Stimulated activated naive B cell treated with anti-CD40 and anti-IgM and Interleukin-4, amounts not matched to agents 10 μg/mL and 1 μg/mL and 100 μg/mL, for 72 hours (primary cell): ENCODE results near the gene LMAN2L.

ENCODE experiments used
- ATAC-seq, 2 donors: fragments of 150-1000 bp; cut with Tn5 transposase; replicated peaks; 2 replicates each; pipeline ENCODE4 v1.10.0; 2021; ENCODE audit warnings: moderate library complexity in 1 of 2
- DNase-seq: peaks from one replicate; pipeline ENCODE4 v3.0.0; 2021
- H3K27ac Mint-ChIP-seq: one replicate; pipeline ENCODE4 v1.8.0; 2022; ENCODE audit warnings: mild to moderate bottlenecking, mixed read lengths
- H3K27me3 Mint-ChIP-seq, 2 donors: one replicate each; pipeline ENCODE4 v1.8.0; 2022; ENCODE audit warnings: mixed read lengths in 2 of 2
- H3K36me3 Mint-ChIP-seq, 2 donors: one replicate each; pipeline ENCODE4 v1.8.0; 2022; ENCODE audit warnings: mixed read lengths in 2 of 2, mild to moderate bottlenecking in 1 of 2
- H3K4me1 Mint-ChIP-seq, 2 donors: one replicate each; pipeline ENCODE4 v1.8.0; 2022; ENCODE audit warnings: mixed read lengths in 2 of 2, mild to moderate bottlenecking in 1 of 2
- H3K4me3 Mint-ChIP-seq, 2 donors: one replicate each; pipeline ENCODE4 v1.8.0; 2022; ENCODE audit warnings: mild to moderate bottlenecking in 2 of 2, mixed read lengths in 2 of 2, moderate library complexity in 1 of 2
- H3K9me3 Mint-ChIP-seq, 2 donors: one replicate each; pipeline ENCODE4 v1.8.0; 2022; ENCODE audit warnings: mixed read lengths in 2 of 2, mild to moderate bottlenecking in 1 of 2

Gene LMAN2L

GRCh38 chr2:96691022-96691612 lies 48.7 kb downstream of the LMAN2L start:
- no peaks in the 10 kb centered on the region for H3K9me3 Mint-ChIP-seq
- ATAC-seq: no peak
- no peak for DNase-seq
- no peak overlapping the region for H3K4me3 Mint-ChIP-seq
- no peaks in the 10 kb centered on the region for H3K4me1 Mint-ChIP-seq
- peaks cover 2 to 7% of the 10 kb centered on the region in 2 donors for H3K27me3 Mint-ChIP-seq
- no peak overlapping the region for H3K27ac Mint-ChIP-seq
- H3K36me3 Mint-ChIP-seq: peaks cover 0 to 1% of the 10 kb centered on the region in 2 donors

DNA sequence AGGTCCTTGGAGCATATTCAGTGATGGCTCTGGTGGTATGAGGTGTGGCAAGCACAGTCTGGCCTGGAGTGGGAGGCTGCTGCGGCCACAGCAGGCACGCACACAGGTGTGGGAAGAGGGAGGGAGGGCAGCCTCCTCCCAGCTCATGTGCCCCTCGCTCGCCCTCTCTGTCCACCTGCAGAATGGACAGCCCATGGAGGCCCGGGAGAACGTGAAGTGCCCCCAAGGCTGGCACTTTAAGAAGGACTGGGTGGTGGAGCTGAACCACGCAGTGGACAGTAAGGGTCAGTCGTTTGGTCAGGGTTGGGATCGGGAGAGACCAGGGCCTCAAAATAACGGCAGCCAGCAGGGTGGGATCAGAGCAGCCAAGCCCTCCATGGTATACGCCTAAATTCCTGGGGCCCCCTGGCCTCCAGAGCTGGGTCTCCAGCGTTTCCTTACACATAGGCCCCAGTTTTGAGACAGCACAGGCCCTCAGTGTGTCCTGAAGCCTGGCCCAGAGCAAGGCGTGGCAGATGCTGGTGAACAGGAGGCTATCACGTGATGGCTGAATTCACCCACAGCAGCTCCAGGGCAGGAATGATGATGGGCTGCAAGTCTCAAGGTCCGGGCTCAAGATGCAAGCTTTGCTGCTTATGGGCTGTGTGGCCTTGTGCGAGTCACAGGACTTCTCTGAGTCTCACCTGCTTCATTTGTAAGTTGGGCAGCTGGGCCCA lies 49.4 kb downstream of the LMAN2L start:
- H3K4me1 Mint-ChIP-seq: no peaks in the 10 kb centered on the region
- no peak overlapping the region for H3K4me3 Mint-ChIP-seq
- ATAC-seq (no peak), DNase-seq (no peak)
- no peak overlapping the region for H3K27ac Mint-ChIP-seq
- peaks cover 0 to 1% of the 10 kb centered on the region in 2 donors for H3K36me3 Mint-ChIP-seq
- peaks cover 7 to 8% of the 10 kb centered on the region in 2 donors for H3K27me3 Mint-ChIP-seq
- no peaks in the 10 kb centered on the region for H3K9me3 Mint-ChIP-seq

DNA sequence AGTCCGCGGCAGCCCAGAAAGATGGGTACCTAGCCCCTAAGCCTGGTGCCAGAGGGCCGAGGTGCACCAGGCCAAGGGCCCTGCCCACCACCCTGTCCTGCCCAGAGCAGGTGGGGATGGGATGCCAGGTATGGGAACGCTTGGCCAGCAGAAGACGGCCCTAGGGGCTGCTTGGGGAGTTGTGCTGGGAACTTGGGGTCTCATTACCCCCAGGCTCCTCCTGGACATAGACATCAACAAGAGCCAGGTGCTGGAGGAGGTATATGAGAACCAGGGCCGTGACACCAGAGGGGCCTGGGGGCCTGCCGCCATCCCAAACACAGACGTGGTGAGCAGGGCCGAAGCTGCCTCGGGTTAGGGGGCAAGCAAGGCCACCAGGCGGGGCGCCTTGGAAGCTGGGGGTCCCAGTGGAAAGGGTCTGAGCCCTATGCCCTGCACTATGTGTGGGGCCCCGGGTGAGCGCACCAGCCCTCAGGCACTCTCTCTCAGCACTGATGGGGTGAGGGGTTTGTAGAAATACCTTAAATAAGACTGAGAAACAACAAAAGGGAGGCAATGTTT lies 50.4 kb downstream of the LMAN2L start:
- DNase-seq (no peak), ATAC-seq (no peak)
- peaks cover 10 to 14% of the 10 kb centered on the region in 2 donors for H3K27me3 Mint-ChIP-seq
- H3K4me1 Mint-ChIP-seq: no peaks in the 10 kb centered on the region
- H3K9me3 Mint-ChIP-seq: no peaks in the 10 kb centered on the region
- H3K4me3 Mint-ChIP-seq: no peak overlapping the region
- no peak overlapping the region for H3K27ac Mint-ChIP-seq
- H3K36me3 Mint-ChIP-seq: peaks cover 0 to 1% of the 10 kb centered on the region in 2 donors

- Mint-ChIP-seq H3K27ac (no peak overlapping the region), H3K4me1 (no peaks in the 10 kb centered on the region), H3K36me3 (no peaks in the 10 kb centered on the region), H3K4me3 (no peak overlapping the region), H3K27me3 (peaks cover 12 to 17% of the 10 kb centered on the region in 2 donors), H3K9me3 (no peaks in the 10 kb centered on the region)
- DNase-seq (no peak), ATAC-seq (no peak)
These were observed 51.0 kb downstream of the LMAN2L start for GRCh38 chr2:96688649-96689430.

- Mint-ChIP-seq H3K4me1 (no peaks in the 10 kb centered on the region), H3K27ac (no peak overlapping the region), H3K4me3 (no peak overlapping the region), H3K27me3 (peaks cover 12 to 21% of the 10 kb centered on the region in 2 donors), H3K36me3 (no peaks in the 10 kb centered on the region), H3K9me3 (no peaks in the 10 kb centered on the region)
- ATAC-seq (no peak), DNase-seq (no peak)
These were observed 51.9 kb downstream of the LMAN2L start for GRCh38 chr2:96687711-96688640.

GRCh38 chr2:96687266-96687665 lies 52.6 kb downstream of the LMAN2L start:
- H3K36me3 Mint-ChIP-seq: no peaks in the 10 kb centered on the region
- H3K27ac Mint-ChIP-seq: no peak overlapping the region
- DNase-seq: no peak
- no peak overlapping the region for H3K4me3 Mint-ChIP-seq
- no peak for ATAC-seq
- no peaks in the 10 kb centered on the region for H3K9me3 Mint-ChIP-seq
- H3K4me1 Mint-ChIP-seq: no peaks in the 10 kb centered on the region
- peaks cover 12 to 22% of the 10 kb centered on the region in 2 donors for H3K27me3 Mint-ChIP-seq

GRCh38 chr2:96685577-96686459 lies 54.0 kb downstream of the LMAN2L start:
- Mint-ChIP-seq H3K9me3 (no peaks in the 10 kb centered on the region), H3K27me3 (peaks cover 12 to 22% of the 10 kb centered on the region in 2 donors), H3K4me1 (no peaks in the 10 kb centered on the region), H3K4me3 (no peak overlapping the region), H3K36me3 (no peaks in the 10 kb centered on the region), H3K27ac (no peak overlapping the region)
- no peak for ATAC-seq
- no peak for DNase-seq

GRCh38 chr2:96684883-96685576 lies 54.8 kb downstream of the LMAN2L start:
- H3K4me1 Mint-ChIP-seq: no peaks in the 10 kb centered on the region
- H3K4me3 Mint-ChIP-seq: no peak overlapping the region
- no peak overlapping the region for H3K27ac Mint-ChIP-seq
- H3K27me3 Mint-ChIP-seq: peaks cover 12 to 22% of the 10 kb centered on the region in 2 donors
- H3K36me3 Mint-ChIP-seq: no peaks in the 10 kb centered on the region
- ATAC-seq (no peak), DNase-seq (no peak)
- H3K9me3 Mint-ChIP-seq: no peaks in the 10 kb centered on the region

DNA sequence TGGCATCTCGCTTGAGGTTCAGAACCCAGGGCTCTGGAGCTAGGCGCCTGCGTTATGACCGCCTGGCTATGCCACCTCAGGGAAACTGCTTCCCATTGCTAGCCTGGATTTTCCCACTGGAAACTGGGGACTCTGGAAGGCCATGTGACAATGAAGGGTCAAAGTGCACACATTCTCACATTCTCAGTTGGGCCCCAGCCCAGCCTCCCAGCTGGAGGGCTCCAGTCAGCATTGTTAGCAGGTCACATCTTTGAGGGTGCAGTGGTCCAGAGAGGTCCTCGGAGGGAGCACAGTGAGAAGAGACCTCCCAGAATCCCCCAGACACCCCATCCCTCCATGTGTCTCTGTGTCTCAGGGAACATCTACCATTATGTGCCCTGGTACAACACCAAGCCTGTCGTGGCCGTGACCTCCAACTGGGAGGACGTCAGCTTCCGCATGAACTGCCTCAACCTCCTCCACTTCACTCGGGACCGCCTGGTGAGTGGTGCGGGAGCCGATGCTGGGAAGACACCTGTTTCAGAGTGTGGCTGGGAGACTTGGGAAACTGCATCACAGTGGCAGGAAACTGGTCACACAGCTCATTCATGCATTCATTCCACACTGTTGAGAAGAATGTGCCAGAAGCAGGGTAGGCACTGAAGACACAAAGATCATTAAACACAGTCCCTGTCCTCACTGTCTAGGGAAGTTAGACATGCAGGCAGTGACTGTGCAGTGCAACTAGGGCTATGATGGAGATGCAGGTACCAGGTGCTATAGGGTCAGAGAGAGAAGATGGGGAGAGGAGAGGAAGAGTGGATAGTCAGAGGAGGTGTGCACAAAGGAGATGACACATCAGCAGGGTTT lies 55.7 kb downstream of the LMAN2L start:
- H3K36me3 Mint-ChIP-seq: no peaks in the 10 kb centered on the region
- no peak overlapping the region for H3K27ac Mint-ChIP-seq
- H3K27me3 Mint-ChIP-seq: peaks cover 12 to 27% of the 10 kb centered on the region in 2 donors
- no peak for ATAC-seq
- no peaks in the 10 kb centered on the region for H3K9me3 Mint-ChIP-seq
- DNase-seq: no peak
- H3K4me3 Mint-ChIP-seq: no peak overlapping the region
- H3K4me1 Mint-ChIP-seq: no peaks in the 10 kb centered on the region

GRCh38 chr2:96683307-96683706 lies 56.6 kb downstream of the LMAN2L start:
- H3K4me3 Mint-ChIP-seq: no peak overlapping the region
- ATAC-seq: no peak
- no peak for DNase-seq
- H3K4me1 Mint-ChIP-seq: no peaks in the 10 kb centered on the region
- H3K27ac Mint-ChIP-seq: no peak overlapping the region
- H3K27me3 Mint-ChIP-seq: peaks cover 12 to 27% of the 10 kb centered on the region in 2 donors
- no peaks in the 10 kb centered on the region for H3K9me3 Mint-ChIP-seq
- H3K36me3 Mint-ChIP-seq: no peaks in the 10 kb centered on the region

DNA sequence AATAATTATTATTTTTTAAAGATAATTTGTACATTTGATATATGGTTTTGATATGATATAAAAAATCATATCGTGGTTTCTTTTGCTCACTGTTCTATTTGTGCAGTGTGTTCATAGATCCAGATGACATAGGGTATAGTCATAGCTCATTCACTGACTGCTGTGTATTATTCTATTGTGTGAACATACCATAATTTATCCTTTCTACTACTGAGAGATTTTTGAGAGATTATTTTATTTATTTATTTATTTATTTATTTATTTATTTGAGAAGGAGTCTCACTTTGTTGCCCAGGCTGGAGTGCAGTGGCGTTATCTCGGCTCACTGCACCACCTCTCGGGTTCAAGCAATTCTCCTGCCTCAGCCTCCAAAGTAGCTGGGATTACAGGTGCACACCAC lies 58.3 kb downstream of the LMAN2L start:
- H3K9me3 Mint-ChIP-seq: no peaks in the 10 kb centered on the region
- peaks cover 5 to 27% of the 10 kb centered on the region in 2 donors for H3K27me3 Mint-ChIP-seq
- H3K4me1 Mint-ChIP-seq: no peaks in the 10 kb centered on the region
- no peak for DNase-seq
- H3K27ac Mint-ChIP-seq: no peak overlapping the region
- H3K36me3 Mint-ChIP-seq: no peaks in the 10 kb centered on the region
- no peak for ATAC-seq
- H3K4me3 Mint-ChIP-seq: no peak overlapping the region

- ATAC-seq (no peak), DNase-seq (no peak)
- Mint-ChIP-seq H3K4me3 (no peak overlapping the region), H3K27me3 (peaks cover 5 to 20% of the 10 kb centered on the region in 2 donors), H3K9me3 (no peaks in the 10 kb centered on the region), H3K4me1 (no peaks in the 10 kb centered on the region), H3K36me3 (no peaks in the 10 kb centered on the region), H3K27ac (no peak overlapping the region)
These were observed 59.2 kb downstream of the LMAN2L start for GRCh38 chr2:96680561-96681141.
